GM21526 (cell line): ENCODE measurements around the gene NOLC1.

Experiments used
- ATAC-seq: cut with Tn5 transposase; IDR thresholded peaks from one replicate; pipeline ENCODE4 v1.9.1; 2021; ENCODE audit warnings: moderate library complexity; ENCODE audit not compliant: unreplicated experiment, low FRiP score

NOLC1 gene

DNA sequence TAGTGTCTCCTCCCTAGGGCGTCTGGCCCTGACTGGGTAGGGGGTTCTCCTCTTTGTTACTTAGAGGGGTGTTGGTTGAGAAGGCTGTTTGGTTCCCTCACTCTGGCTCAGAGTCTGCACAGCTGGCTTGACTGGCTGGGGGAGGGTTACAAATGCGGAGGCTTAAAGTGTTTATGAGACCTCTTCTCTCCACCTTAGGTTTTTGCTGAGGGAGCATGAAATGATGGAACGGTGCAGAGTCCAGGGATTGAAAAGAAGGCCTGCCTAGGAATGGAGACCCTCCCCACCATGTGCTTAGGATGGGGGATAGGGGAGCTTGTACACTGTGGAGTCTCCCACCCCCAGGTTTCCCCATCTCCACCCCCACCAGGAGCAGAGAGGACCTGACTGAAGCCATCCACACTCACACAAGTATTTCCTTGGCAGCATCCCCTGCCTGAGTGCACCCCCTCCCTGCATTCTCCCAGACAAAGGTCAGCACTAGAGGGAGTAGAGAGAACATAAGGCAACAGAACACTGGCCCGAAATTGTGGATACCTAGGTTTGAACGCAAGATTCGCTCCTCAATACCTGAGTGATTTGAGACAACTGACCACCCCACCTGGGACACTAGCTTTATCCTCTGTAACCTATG is 30.3 kb upstream of the NOLC1 start:
- ATAC-seq = no peak

DNA sequence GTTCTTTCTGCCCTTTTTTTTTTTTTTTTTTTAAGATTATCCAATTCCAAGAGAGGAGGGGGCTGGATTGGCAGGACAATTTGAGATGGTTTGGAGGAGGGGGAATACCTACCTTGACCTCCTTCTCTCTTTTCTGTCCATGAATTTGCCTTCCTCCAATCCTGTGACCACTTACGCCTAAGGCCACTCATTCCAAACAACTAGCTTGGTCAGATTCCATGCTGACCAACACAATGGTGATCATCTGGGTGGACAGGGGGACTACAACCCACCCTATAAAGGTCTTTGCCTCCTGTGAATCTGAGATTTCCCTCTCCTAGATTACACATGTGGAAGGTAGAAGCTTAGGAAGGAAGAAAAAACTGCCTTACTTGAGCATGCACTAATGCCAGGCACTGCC is 29.7 kb upstream of the NOLC1 start:
- ATAC-seq = no peak

DNA sequence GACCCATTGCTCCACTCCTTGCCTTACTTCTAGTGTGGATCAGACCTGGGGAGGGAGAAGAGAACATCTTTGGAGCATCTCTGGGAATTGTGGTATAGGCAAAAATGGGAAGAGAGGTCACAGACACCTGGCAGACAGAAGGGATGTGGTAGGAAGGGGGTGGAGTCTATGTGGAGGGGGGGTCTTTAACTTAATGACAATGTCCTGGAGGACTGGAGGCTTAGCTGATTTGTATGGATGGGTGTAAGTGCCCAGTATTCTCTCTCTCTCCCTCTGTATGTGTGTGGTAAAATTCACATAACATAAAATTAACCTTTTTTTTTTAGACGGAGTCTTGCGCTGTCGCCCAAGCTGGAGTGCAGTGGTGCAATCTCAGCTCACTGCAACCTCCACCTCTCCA is 29.0 kb upstream of the NOLC1 start:
- ATAC-seq = no peak

DNA sequence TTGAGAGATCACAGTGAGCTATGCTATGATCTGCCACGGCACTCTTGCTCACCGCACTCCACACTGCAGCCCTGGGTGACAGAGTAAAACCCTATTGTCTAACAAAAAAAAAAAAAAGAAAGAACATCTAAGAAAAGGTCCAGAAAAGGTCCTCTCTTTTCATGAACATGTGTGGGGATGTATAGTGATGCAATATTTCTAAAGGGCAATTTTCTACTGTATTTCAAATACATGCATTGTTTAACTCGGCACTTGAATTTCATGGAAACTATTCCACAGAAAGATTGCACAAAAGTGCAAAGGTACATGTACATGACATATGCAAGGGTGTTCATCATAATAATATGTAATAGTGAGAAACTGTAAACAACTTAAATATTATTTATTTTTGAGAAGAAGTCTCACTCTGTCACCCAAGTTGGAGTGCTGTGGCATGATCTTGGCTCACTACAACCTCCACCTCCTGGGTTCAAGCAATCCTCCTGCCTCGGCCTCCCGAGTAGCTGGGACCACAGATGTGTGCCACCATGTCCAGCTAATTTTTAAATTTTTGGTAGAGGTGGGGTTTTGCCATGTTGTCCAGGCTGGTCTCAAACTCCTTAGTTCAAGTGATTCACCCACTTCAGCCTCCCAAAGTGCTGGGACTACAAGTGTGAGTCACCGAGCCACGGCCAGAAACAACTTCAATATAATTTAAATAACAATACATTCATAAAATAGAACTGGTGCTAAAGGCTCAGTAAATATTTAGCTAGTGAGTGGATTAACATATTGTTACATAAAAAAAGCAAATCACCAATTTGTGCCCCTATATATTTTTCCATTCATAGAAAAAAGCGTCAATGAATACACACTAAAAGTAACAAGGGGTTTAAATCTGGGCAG is 20.7 kb upstream of the NOLC1 start:
- no peak for ATAC-seq

- ATAC-seq = no peak
Observed at GRCh38 chr10:102132193-102132562, 20.0 kb upstream of the NOLC1 start.

GRCh38 chr10:102132563-102133372 is 19.4 kb upstream of the NOLC1 start, which contains the start of gene PPRC1:
Gene PPRC1, plus strand, starts transcription at chr10:102133040. Its CDS starts 29 bp downstream, at chr10:102133069.
- ATAC-seq = peak; percentile 85

- ATAC-seq = no peak
Observed at GRCh38 chr10:102133373-102134195, 18.6 kb upstream of the NOLC1 start.

GRCh38 chr10:102134416-102134815 is 17.8 kb upstream of the NOLC1 start:
- no peak for ATAC-seq

DNA sequence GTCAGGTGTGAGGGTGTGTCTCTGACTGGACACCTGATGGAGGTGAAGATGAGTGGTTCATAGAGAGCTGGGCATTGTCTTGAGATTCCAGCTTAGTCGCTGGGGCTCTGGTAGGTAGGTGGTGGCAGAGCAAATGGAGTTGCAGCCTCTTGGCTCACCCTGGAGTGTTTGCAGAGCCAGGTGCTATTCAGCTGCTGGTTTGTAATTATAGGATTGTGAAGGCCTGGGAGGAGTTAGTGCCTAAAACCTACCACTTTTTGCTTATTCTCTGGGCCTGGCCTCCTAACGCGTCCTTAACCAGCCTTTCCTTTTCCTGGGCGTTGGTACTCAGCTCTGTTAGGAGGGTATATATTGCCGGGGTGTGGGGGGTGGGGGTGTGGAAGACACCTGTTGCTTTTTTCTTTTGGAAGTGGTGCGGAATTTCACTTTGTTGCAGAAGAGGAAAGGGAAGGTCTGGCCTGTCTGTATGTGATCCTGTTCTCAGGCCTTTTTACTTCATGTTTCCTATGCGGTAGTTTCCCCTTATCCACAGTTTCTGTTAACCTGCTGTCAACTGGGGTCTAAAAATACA is 16.1 kb upstream of the NOLC1 start:
- no peak for ATAC-seq

- ATAC-seq = no peak
Observed at GRCh38 chr10:102139281-102140110, 12.7 kb upstream of the NOLC1 start.

GRCh38 chr10:102140218-102140617 is 12.0 kb upstream of the NOLC1 start:
- no peak for ATAC-seq

GRCh38 chr10:102140913-102141540 is 11.2 kb upstream of the NOLC1 start:
- ATAC-seq = no peak

DNA sequence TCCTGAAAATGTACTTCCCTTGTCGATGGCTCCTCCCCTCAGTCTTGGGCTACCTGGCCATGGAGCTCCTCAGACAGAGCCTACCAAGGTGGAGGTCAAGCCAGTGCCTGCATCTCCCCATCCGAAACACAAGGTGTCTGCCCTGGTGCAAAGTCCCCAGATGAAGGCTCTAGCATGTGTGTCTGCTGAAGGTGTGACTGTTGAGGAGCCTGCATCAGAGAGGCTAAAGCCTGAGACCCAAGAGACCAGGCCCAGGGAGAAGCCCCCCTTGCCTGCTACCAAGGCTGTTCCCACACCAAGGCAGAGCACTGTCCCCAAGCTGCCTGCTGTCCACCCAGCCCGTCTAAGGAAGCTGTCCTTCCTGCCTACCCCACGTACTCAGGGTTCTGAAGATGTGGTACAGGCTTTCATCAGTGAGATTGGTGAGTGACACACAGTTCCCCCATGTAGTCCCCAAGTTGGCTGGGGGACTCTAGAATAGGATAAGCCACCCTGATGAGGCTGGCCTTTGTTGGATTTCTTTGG is 10.5 kb upstream of the NOLC1 start:
- no peak for ATAC-seq

DNA sequence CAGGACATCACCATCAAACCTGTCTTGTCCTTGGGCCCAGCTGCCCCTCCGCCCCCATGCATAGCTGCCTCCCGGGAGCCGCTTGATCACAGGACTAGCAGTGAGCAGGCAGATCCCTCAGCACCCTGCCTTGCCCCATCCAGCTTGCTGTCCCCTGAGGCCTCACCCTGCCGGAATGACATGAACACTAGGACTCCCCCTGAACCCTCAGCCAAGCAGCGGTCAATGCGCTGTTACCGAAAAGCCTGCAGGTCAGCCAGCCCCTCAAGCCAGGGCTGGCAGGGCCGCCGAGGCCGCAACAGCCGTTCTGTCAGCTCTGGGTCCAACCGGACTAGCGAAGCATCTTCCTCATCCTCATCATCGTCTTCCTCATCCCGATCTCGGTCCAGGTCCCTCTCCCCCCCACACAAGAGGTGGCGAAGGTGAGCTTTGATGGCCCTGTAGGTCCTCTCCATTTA is 5.2 kb upstream of the NOLC1 start:
- ATAC-seq = no peak

GRCh38 chr10:102147561-102147960 is 4.6 kb upstream of the NOLC1 start:
- no peak for ATAC-seq

DNA sequence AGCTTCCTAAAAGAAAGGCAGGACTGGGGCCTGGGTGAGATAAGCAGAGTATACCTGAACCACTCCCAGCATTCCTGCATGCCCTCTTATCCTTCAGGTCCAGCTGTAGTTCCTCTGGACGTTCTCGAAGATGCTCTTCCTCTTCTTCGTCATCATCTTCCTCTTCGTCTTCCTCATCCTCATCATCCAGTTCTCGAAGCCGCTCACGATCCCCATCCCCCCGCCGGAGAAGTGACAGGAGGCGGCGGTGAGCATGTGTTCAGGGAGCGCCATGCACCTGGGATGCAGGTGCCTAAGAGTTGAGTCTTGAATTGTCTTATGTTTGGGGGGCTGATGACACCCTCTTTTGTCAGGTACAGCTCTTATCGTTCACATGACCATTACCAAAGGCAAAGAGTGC is 3.9 kb upstream of the NOLC1 start:
- ATAC-seq = no peak

GRCh38 chr10:102150970-102151773 is 1.0 kb upstream of the NOLC1 start:
- no peak for ATAC-seq

- ATAC-seq = peak; percentile 2
Observed at GRCh38 chr10:102152545-102152890, 329 bp downstream of the NOLC1 start.
